Gastroesophageal sphincter (tissue), 4 donors: Measurements from ENCODE around the gene SYCP1. TPM values are rescaled to one million over a fixed set of nuclear protein-coding genes. Genes with fewer than 3 reads are reported as not detected.
A peak's percentile ranks its signal among the peaks of the same experiment; 100 is the strongest.

Source experiments
- ATAC-seq: fragments of 150-250 bp; one replicate; pipeline ENCODE4 v1.9.1; 2016; ENCODE audit warnings: mild to moderate bottlenecking, moderate library complexity
- H3K27ac ChIP-seq, 4 donors: fragments of 200-600 bp; sonication (generic) in 3 of 4; 1 replicate in 3 of 4; 2 replicates in 1 of 4; pipeline ENCODE4 v1.5.1; 2016 to 2019
- H3K27me3 ChIP-seq: fragments of 200-600 bp; sonication (generic); one replicate; pipeline ENCODE4 v1.5.1; 2019
- H3K36me3 ChIP-seq, 2 donors: fragments of 200-600 bp; sonication (generic); one replicate each; pipeline ENCODE4 v1.5.1; 2019; ENCODE audit warnings: control low read depth in 1 of 2
- H3K4me1 ChIP-seq, 3 donors: fragments of 200-600 bp; sonication (generic); 1 replicate in 2 of 3; 2 replicates in 1 of 3; pipeline ENCODE4 v1.5.1; 2016 to 2019; ENCODE audit warnings: control low read depth in 2 of 3
- H3K4me3 ChIP-seq, 2 donors: fragments of 200-600 bp; sonication (generic); one replicate each; pipeline ENCODE4 v1.5.1; 2019; ENCODE audit warnings: mild to moderate bottlenecking in 1 of 2, moderate library complexity in 1 of 2
- H3K9me3 ChIP-seq, 3 donors: fragments of 200-600 bp; sonication (generic); one replicate each; pipeline ENCODE4 v1.5.1; 2017 to 2019; ENCODE audit warnings: control low read depth in 2 of 3
- EP300 ChIP-seq: sonication (generic); formaldehyde crosslinking; IDR thresholded peaks from one replicate; pipeline ENCODE4 v1.6.1; 2017; ENCODE audit warnings: antibody characterized with exemption, mild to moderate bottlenecking
- POLR2A ChIP-seq, 2 donors: fragments of 450-650 bp; IDR thresholded peaks; one replicate each; pipeline ENCODE4 v1.6.1; 2017; ENCODE audit warnings: antibody characterized with exemption in 2 of 2, mild to moderate bottlenecking in 2 of 2, moderate library complexity in 1 of 2
- POLR2AphosphoS5 ChIP-seq: sonication (generic); formaldehyde crosslinking; IDR thresholded peaks from one replicate; pipeline ENCODE4 v1.6.1; 2017; ENCODE audit warnings: antibody characterized with exemption
- WGBS, 2 donors: methylation state at CpG; one replicate each; pipeline ENCODE4 v1.1.5; 2018; ENCODE audit warnings: low coverage in 1 of 2; 5-methylcytosine and 5-hydroxymethylcytosine counted together
- total RNA-seq, 4 donors: library from RNA; depleted of rRNA; stranded (reverse); fragments of >200 nt; gene quantifications; one replicate each; pipeline ENCODE4 v1.1.0, GENCODE V29; 2016
- TF ChIP-seq, protein P1 (sequence below), 4 experiments: fragments of 200-600 bp in 2 of 4; fragments of 450-650 bp in 2 of 4; sonication (generic) in 1 of 4; IDR thresholded peaks; one replicate each; pipeline ENCODE4 v1.5.1; 2017 to 2019; ENCODE audit warnings: antibody characterized with exemption in 4 of 4, mild to moderate bottlenecking in 2 of 4, moderate library complexity in 2 of 4

The SYCP1 gene
- total RNA-seq, 4 donors from 2014 or later = not detected

DNA sequence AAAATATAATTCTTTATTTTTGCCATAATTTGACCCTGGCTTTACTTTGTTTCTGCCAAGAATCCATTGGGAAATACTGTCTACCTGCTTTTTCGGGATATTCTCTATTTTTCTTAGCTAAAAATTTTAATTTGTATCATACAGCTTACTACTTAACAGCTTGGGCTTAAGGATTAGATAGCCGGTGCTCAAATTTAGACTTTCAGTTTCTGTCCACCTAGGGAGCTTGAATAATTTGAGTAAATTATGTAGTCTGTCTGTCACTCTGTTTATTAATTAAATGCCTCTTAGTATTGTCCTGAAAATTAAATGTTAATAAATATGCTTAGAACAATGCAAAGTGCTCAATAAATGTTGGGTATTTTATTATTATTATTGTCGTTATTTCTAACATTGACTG lies 6.7 kb downstream of the SYCP1 start:
- ATAC-seq = no peak
- H3K4me3 ChIP-seq = no peak overlapping the region
- no peaks in the 10 kb centered on the region for H3K36me3 ChIP-seq
- peaks cover 8% of the 10 kb centered on the region for H3K27me3 ChIP-seq
- WGBS, 2 donors = 52 to 77% methylated on average over 2 to 3 of the region's 3 CpGs
- no peaks in the 10 kb centered on the region for H3K9me3 ChIP-seq
- H3K27ac ChIP-seq = no peak overlapping the region
- no peaks in the 10 kb centered on the region for H3K4me1 ChIP-seq
- no peak for TF ChIP-seq EP300
- TF ChIP-seq, protein P1, sequence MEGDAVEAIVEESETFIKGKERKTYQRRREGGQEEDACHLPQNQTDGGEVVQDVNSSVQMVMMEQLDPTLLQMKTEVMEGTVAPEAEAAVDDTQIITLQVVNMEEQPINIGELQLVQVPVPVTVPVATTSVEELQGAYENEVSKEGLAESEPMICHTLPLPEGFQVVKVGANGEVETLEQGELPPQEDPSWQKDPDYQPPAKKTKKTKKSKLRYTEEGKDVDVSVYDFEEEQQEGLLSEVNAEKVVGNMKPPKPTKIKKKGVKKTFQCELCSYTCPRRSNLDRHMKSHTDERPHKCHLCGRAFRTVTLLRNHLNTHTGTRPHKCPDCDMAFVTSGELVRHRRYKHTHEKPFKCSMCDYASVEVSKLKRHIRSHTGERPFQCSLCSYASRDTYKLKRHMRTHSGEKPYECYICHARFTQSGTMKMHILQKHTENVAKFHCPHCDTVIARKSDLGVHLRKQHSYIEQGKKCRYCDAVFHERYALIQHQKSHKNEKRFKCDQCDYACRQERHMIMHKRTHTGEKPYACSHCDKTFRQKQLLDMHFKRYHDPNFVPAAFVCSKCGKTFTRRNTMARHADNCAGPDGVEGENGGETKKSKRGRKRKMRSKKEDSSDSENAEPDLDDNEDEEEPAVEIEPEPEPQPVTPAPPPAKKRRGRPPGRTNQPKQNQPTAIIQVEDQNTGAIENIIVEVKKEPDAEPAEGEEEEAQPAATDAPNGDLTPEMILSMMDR (IDR thresholded peaks at IDR 0.05) = no peak
- no peak for TF ChIP-seq POLR2A (IDR thresholded peaks at IDR 0.05)
- no peak for TF ChIP-seq POLR2AphosphoS5

DNA sequence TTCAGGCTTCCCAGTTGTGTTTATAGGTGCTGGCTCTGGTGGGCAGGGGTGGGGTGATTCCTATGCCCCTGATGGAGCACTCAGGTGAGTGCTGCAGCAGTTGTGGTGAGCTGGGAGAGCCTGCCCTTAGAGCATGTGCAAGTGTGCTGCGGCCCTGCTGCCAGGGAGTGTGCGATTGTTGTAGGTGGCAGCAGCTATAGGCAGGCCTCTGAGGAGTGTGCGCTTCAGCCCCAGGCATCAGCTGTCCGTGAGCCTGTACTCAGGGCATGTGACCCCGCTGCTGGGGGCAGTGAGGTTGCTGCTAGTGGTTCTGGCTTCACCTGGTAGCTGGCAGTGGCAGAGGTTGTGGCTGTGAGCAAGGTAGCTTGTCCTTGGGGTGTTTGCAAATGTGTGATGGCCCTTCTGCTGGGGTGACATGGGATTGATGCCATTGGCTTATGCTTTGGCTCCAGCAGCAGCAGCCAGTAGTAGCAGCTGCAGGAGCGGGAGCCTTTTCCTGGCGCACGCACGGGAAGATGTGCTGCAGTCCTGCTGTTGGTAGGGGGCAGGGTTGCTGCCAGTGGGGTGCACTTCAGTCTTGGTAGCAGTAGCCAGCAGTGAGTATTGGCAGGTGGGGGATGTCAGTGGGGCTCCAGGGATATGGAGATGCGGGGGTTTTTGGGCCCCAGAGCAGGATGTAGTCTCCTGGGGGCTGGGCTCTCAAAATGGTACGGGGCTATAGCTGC lies 37.7 kb downstream of the SYCP1 start:
- WGBS, 2 donors = 71 to 100% methylated on average over 2 of the region's 11 CpGs

DNA sequence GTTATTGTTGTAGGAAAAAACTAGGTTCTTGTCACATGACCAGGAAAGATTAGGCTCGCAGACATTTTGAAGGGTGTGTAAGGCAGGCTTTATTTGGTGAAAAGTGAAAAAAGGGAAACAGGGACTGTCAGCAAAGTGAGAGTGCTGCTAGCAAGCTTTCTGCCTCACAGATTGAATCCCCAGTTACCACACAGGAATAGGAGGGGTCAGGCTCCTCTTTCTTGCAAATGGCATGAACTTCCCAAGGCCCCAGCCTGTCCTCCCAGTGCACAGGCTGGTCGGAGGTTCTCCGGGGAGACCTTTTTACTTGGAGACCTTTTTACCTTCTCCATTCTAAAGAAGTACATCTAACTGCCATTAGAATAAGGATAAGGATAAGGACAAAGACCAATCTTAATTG lies 42.1 kb downstream of the SYCP1 start:
- Histone ChIP-seq H3K4me3 (no peak overlapping the region), H3K36me3 (no peaks in the 10 kb centered on the region), H3K9me3 (no peaks in the 10 kb centered on the region), H3K27me3 (peaks cover 11% of the 10 kb centered on the region), H3K27ac (no peak overlapping the region), H3K4me1 (no peaks in the 10 kb centered on the region)
- TF ChIP-seq, protein P1 (IDR thresholded peaks at IDR 0.05) = no peak
- TF ChIP-seq EP300 = no peak
- no peak for TF ChIP-seq POLR2A (IDR thresholded peaks at IDR 0.05)
- no peak for TF ChIP-seq POLR2AphosphoS5
- ATAC-seq = no peak
- WGBS, 2 donors = 50 to 76% methylated on average over 2 to 3 of the region's 3 CpGs

More for the DNA sequence above, 37.7 kb downstream of the SYCP1 start:
- TF ChIP-seq, protein P1 (IDR thresholded peaks at IDR 0.05) = no peak
- TF ChIP-seq POLR2AphosphoS5 = no peak
- TF ChIP-seq POLR2A (IDR thresholded peaks at IDR 0.05) = no peak
- no peak for TF ChIP-seq EP300
- Histone ChIP-seq H3K27ac (no peak overlapping the region), H3K4me3 (no peak overlapping the region), H3K4me1 (no peaks in the 10 kb centered on the region), H3K27me3 (peaks cover 7% of the 10 kb centered on the region), H3K9me3 (no peaks in the 10 kb centered on the region), H3K36me3 (no peaks in the 10 kb centered on the region)
- ATAC-seq = no peak

DNA sequence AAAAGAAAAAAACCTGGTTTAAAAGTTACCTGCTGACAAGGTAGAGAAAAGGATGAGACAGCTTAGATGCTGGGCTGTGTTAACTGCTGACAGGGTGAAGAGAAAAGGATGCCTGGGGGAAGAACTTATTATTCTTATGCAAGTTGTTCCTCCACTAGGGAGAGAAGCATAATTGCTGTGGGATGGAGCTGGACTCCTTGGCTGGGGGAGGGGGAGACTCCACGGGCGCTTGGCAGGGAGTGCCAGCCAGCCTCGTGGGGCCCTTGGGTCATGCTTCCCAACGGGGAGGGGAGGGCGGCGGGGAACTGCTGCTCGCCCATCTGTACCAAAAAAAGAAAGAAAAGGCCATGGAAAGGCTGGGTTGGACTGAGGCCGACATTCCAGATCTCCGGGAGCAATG lies 47.2 kb downstream of the SYCP1 start:
- Histone ChIP-seq H3K9me3 (peaks cover 0 to 8% (median 0%) of the 10 kb centered on the region in 3 donors), H3K4me1 (no peaks in the 10 kb centered on the region), H3K36me3 (no peaks in the 10 kb centered on the region), H3K27ac (no peak overlapping the region), H3K4me3 (no peak overlapping the region), H3K27me3 (peaks cover 4% of the 10 kb centered on the region)
- TF ChIP-seq, protein P1 (IDR thresholded peaks at IDR 0.05) = no peak
- TF ChIP-seq EP300 = no peak
- TF ChIP-seq POLR2A (IDR thresholded peaks at IDR 0.05) = no peak
- no peak for TF ChIP-seq POLR2AphosphoS5
- peak; percentile 31 for ATAC-seq
- 15% methylated on average over 7 of the region's 9 CpGs; no CpG with 5 or more reads in 1 of the 2 donors for WGBS, 2 donors

DNA sequence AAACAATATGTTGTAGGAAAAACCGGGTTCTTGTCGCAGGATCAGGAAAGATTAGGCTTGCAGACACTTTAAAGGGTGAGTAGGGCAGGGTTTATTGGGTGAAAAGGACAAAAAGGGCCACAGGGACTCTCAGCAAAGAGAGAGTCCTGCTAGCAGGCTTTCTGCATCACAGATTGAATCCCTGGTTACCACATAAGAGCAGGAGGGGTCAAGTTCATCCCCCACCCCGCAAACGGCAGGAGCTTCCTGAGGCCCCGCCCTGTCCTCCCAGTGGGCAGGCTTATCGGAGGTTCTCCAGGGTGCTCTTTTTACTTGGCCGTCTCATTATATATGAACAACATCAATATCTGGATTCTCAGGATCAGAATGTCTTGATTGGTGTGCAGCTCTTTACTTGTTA lies 47.7 kb downstream of the SYCP1 start:
- WGBS, 2 donors = 29 to 58% methylated on average over 2 to 5 of the region's 7 CpGs
- no peak overlapping the region for H3K4me3 ChIP-seq
- H3K9me3 ChIP-seq = peaks cover 0 to 8% (median 0%) of the 10 kb centered on the region in 3 donors
- no peak for TF ChIP-seq POLR2A (IDR thresholded peaks at IDR 0.05)
- TF ChIP-seq, protein P1 (IDR thresholded peaks at IDR 0.05) = no peak
- TF ChIP-seq EP300 = no peak
- TF ChIP-seq POLR2AphosphoS5 = no peak
- no peaks in the 10 kb centered on the region for H3K36me3 ChIP-seq
- H3K27ac ChIP-seq = no peak overlapping the region
- peaks cover 4% of the 10 kb centered on the region for H3K27me3 ChIP-seq
- no peak for ATAC-seq
- H3K4me1 ChIP-seq = no peaks in the 10 kb centered on the region
